H4 (cell line): ENCODE data around the gene GRIA1. TPM values are rescaled to one million over a fixed set of nuclear protein-coding genes. Genes with fewer than 3 reads are reported as not detected.

ENCODE experiments used
- DNase-seq: peaks from one replicate; pipeline ENCODE4 v3.0.0-alpha.2; 2015; ENCODE audit warnings: low spot score
- total RNA-seq: library from RNA; depleted of rRNA; stranded (reverse); fragments of >200 nt; shearing (Covaris generic); gene quantifications from 2 replicates; pipeline ENCODE4 v1.2.3, GENCODE V29; 2014

Gene GRIA1
- total RNA-seq, 1 experiment from 2014 or later = not detected

DNA sequence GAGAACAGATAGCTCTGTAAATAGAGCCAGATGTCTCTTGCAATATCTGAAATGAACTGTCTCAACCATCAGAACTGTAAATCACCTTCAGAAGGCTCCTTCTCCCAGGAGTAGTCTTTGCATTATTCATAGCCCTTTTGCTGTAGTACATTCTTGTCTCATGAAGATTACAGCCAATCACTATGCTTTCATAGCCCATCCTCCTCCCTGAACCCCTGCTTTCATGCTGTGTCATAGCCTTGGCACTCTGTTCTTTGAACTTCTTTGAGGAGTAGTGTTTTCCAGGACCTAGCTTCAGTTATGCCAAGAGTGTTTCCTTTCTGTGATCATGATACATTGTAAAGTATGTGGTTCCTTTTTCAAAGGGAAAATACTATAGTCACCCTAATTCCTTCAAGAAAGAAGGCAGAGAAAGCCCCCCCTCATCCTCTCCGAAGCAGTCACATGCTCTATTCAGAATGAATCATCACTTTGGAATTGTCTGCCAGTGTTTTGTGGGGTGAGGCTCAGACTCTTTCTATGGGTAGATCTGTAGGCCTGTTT is 61.1 kb downstream of the GRIA1 start:
- peak; percentile 45 for DNase-seq

DNA sequence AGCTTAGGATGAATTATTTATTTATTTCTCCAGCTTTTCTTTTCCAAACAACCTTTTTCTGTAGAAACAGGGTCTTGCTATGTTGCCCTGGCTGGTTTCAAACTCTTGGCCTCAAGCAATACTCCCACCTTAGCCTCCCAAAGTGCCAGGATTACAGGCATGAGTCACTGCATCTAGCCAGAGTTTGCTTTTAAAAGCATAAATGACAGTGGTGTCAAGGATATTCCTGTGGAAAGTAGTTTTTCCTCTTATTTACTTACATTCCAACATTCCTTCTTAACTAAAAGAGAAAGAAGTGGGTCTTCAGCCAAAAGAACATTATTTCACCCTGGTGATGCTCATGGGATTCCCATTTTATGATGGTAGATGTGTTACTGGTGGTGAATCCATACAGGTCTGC is 62.4 kb downstream of the GRIA1 start:
- DNase-seq = no peak

DNA sequence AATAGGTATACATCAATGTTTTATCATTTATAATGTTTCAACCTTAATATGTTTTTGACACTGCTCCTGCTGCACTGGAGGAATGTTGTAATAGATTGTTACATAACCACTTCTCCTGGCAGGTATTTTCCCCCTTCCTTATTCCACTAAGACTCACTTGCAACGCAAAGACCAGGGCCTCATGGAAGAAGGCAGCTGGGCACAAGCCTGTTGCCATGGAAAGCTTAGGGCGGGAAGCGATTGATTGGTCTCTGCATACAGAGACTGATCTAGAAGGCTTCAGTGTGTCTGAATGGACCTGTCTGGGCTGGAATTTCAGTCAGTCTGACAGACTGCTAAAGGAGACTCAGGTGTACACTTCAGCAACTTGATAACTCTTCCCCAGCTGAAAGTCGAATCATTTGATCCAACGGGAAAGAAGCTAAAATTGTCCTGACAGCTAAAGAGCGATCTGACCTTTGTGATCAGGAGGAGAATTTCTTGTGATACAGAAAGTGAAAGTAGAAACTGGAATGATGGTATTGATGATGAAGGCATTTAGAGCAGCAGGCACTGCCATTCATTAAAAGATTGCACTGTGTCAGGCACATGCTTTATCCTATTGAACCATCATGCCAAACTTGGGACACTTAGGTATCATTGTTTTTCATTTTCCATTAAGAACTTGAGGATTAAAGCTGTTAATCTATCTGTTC is 65.1 kb downstream of the GRIA1 start:
- DNase-seq = no peak

DNA sequence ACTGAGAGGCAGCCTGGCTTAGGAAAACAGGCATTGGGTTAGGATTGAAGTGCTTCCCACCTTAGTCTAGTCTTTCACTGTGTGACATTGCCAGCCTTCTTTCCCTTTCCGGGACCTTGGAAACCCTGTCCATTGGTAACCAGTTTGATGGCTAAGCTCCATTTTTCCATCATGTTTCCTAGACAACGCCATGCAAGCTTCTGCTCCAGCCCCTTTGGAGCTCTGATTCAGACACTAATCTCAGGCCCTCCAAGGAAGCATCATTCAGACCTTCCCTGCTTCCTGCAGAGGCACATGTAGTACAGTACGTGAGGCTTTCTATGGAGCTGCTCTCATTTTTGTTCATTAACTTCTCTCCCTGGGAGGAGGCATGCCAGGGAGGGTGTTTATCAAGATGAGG is 68.5 kb downstream of the GRIA1 start:
- DNase-seq = no peak

DNA sequence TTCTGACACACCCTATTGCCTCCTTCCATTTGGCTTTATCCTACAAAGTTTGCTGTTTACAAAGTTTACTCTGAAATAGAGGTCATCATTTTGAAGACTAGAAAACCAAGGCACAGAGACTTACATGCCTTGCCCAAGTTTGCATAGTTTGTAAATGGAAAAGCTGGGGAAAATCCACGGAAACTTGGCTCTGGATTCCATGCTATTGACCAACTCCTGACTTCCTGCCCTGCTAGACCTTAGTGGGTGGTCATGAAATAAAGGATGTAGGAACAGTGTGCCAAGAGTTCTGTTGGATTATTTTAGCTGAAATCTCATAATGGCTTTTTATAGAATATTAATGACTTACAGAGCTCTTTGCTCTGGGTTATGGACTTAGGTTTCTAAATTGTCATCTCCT is 69.5 kb downstream of the GRIA1 start:
- no peak for DNase-seq

DNA sequence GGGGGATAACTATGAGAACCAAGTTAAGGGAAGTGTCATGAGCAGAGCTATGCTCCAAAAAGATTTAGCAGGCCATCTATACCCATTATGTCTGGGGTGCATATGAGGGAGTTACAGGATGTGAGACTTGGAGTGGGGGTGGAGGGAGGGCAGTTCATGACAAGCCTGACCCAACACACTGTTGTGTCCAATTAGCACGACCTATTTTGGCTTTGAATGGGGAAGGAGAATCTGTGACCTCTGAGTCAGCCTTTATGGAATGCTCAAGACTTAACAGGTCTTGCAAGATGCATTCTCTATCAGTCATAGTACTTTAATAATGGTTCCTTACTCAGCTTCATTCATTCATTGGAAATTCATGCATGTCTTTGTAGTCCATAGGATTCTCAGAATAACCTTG is 71.7 kb downstream of the GRIA1 start:
- DNase-seq = no peak

DNA sequence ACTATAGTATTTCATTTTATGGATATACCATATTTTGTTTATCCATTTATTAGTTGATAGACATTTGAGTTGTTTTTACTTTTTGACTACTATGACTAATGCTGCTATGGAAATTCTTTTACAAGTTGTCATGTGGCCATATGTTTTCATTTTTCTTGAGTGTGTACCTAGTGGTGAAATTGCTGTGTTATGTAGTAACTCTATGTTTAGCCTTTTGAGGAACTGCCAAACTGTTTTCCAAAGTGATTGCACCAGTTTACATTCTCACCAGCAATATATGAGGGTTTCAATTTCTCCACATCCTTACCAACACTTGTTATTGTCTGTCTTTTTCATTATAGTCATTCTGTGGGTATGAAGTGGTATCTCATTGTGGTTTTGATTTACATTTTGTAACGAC is 75.4 kb downstream of the GRIA1 start:
- no peak for DNase-seq

DNA sequence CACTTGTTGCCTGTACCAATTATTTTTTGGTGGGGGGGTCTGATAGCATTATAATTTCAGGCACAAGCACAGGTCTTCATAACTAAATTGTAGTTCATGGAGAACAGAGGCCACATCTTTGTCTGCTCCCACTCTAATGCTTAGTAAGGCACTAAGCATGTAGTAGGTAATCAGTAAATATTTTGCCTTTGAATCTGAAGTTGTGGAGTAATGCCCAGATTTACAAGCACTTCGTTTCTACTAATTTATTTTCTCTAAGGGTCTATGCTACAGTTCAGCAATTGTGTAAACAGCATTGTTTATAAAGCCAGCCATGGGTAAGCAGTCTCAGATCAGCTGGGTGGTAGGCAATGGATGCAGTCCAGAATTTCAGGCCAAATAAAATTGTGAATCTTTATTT is 78.6 kb downstream of the GRIA1 start:
- no peak for DNase-seq

DNA sequence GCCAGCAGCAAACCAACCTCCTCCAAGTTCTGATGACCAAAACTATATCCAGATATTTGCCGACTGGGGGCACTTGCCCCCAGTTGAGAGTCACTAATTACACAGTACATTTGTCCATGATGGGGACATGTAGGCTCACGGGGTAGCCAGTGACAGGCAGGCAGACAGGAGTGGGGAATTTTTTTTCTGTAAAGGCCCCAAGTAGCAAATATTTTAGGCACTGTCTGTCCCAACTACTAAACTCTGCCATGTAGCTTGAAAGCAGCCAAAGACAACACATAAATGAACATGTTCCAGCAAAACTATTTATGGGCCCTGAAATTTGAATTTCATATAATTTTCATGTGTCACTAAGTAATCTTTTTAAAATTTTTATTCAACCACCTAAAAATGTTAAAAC is 80.7 kb downstream of the GRIA1 start:
- no peak for DNase-seq

DNA sequence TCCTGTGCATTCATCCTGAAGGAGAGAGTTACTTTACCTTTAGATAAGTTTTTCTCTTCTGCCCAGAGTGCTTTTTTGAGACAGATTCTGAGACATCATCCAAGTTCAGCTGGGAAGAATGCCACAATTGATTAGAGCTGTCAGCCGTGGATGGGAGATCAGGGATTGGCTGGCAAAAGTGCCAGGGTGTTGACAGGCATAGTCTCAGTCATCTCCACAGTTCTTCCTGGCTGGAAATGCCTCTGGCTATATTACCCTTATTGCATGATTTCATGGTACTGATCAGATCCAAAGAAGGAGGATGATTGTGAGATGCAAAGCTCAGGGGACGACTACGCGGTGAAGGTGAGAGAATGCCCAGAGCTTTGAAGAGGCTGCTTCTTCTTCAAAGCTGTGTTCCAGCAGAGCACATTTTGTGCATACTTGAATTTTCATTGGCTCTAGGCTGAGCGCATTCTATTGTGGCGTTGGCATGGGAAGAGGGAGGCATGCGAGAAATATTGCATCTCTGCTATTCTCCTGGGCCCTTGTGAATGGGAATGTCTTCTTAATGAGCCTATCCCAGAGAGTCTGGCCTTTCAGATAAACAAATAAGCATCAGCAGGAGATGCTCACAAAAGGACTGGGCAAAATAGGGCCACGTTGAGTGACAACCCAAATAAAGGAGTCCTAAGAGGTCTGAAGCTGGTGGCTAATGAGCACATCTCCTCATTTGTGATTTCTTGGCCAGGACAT is 82.1 kb downstream of the GRIA1 start:
- no peak for DNase-seq

DNA sequence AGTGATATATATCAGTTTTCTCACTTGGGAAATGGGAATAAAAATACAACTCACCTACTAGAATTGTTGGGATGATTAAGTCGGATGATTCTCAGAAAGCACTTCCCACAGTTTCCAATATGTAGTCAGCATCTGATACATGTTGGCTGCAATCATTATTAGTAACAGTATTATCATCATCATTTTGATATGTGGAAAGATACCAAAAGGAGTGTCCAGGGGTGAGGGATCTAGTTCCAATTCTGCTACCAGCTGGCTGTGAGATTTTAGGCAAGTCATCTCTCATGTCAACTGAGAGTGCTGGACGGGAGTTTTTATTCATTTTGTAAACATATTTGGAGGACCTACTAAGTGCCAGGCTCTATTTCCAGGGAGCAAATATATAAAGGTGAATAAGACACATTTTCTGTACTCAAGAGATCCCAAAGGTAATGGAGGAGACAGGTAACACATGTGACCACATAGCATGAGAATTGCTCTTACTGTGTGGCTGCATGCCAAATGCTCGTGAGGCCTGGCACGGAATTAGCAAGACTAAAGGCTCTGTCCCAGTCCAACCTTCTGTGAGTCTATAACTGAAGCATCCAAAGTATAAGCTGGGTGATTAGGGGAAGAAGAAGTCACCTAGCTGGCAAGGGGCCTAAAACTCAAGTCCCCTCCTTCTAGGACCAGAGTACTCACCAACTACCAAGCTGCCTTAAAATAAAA is 83.0 kb downstream of the GRIA1 start:
- no peak for DNase-seq

DNA sequence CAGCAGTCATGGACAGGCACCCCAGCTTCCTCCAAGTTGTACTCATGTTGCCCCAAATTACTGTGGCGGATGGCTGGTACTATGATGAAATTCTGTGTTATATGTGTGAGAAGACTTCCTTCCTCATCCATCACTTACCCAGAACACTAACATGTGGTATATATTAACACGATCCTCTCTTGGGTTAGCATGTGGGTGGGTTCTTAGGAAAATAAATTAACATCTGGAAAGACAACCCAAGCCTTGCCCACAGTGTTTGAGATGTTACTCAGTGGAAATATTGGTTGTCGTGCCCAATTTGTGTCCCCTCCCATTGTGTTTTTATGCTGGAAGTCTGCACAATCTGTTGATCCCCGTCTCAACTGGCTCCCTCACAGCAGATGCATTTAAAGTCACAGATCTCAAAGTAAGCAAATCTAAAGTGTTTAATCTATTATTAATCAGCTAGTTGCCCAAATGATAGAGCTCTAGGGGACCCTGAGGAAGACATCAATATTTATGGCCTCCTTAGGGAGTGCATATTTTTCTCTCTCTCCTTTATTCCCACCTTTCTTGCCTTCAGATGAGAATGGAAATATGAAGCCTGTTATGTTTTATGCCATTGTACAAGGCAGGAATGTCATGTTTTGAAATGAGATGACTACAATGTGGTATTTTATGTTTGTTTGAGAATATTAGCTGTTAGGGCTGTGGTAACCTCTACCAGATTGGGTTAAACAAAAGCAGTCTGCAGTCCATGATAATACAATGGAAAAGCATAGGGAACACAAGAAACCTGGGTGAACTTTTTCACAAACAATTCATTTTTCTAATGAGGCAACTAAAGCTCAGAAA is 93.9 kb downstream of the GRIA1 start:
- DNase-seq = no peak

DNA sequence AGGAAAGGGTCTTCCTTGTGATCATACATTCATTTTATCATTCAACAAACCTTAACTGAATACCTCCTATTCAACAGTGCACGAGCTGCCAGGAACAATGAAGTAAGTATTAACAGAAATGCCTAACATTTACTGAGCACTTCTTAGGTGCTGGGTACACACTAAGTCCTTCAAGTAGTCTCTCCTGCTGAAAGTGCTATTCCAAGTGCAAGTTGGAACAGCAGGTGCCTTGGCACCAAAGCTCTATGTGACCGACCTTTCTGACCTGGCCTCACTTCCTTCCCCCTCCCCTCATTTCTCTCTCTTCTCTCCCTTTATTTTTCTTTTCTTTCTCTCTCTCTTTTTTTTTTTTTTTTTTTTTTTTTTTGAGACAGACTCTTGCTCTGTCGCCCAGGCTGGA is 94.5 kb downstream of the GRIA1 start:
- DNase-seq = no peak

DNA sequence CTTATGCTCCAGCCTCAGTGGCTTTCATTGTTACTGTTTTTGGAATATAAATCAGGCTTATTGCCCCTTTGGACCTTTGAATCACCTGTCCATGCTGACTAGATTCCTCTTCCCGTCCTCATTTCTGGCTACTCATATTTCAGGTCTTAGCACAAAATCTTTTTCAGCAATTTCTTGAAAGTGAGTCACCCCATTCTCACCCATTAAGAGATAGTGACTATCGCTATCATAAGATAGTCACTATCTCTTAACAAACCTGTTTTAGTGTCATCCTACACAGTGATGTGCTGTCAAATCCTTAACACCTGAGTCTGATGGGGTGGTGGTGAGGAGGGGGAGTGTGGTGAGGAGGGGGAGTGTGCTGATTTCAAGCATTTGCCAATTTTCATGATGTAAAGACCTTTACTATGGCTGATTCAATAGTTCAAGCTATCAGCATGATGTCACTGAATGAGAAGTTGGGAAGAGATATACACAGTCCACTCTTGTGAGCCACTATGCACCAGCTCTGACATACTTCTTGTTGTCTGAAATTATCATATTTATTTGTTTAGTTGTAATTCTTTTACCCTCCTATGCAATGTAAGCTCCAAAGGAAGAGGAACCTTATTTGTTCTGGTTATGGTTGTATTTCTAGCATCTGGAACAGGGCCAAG is 95.3 kb downstream of the GRIA1 start:
- no peak for DNase-seq

DNA sequence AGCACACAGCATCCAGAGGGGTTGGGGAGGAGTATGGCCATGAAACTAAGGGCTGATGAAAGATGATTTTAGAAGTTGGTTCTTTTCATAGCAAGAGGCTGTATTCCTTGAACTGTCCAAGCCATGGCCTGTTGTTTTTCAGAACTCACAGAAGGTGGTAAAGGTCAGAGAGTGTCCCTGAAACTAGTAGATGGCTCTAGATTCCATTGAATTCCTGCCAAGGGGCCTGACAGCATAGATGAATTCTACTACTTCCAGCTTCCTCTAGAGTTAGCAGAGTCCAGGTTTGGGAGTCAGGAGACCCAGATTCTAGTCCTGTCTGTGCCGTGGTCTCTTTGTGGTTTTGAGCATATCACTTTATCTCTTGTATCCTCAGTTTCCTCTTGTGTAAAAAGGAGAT is 101.6 kb downstream of the GRIA1 start:
- no peak for DNase-seq

DNA sequence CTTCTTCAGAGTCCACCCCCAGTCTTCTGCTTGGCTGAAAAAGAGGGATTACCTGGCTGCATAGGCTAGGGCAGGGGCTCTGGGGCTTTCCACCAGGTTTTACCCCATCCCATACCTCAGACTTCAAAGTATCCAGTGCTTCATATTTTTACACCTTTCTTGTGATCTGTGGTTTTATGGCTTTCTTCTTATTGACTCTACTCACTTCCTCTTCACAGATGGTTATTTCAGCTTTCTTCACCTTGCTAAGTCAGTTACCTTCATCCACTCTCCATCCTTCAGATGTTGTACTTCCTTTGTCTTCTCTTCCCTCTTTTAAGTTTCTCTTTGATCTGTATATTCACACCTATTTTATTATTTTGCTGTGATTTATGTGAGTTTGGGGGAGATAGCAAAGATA is 104.3 kb downstream of the GRIA1 start:
- no peak for DNase-seq

DNA sequence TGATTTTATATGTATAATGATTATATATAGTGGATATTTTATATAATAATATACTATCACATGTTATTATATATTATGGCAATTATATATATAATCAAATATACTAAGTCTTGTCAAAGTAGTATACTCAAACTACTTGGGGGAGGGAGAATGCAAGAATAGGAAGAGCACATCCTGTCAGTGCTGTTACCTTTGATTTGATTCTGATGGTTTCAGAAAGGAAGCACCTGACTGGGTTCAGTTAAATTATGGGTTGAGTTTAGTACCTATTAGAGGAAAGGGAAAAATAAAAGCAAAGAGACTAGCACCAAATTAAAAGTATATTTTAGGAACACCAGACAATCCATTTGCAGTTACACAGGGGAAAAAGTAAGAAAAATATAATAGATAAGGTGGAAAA is 107.6 kb downstream of the GRIA1 start:
- no peak for DNase-seq

DNA sequence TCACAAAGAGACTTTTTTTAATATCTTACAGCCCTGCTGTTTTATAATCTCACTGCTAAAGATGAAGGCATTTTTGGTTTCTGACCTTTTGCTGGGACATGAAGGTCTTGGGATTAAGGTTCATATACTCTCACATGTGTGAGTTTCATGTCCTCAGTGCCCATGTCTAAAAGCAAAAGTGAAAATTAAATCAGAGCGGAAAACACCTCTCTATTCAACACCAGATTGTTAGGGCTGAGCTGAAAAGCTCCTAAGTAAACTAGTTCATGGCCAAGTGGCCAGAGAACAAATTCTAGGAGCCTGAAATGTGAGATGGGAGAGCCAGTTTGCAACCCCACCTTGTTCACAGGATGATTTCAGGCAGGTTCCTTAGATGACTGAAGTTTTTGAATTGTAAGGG is 110.9 kb downstream of the GRIA1 start:
- no peak for DNase-seq

DNA sequence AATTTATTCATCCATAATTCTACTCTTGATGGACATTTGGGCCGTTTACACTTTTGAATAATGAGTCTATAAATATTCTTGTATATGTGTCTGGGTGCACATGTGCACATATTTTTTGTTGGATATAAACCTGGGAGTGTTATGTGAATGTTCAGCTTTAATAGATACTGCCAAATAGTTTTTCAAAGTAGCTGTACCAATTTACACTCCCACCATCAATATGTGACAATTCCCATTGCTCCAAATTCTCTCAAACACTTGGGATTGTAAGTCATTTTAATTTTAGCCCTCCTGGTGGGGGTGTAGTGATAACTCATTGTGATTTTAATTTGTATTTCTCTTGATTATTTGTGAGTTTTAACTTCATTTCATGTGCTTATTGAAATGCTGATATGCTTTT is 114.9 kb downstream of the GRIA1 start:
- no peak for DNase-seq

DNA sequence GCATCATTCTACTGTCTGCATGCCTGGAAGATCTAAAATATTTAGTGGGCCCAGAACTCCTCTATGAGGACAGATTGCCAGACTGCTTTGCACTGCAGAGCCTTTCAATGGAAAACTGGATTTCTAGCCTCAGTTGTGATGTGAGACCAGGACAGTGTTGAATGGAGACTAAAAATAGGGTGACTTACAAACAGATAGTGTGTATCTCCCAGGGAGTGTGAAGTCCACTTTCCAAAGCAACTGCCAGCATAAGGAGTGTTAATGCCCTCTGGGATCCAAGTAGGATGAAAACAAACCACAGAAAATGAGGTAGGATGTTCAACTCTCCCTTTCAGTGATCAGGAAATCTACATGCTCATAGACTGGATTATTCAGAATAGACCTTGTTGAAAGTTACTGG is 119.5 kb downstream of the GRIA1 start:
- DNase-seq = no peak

DNA sequence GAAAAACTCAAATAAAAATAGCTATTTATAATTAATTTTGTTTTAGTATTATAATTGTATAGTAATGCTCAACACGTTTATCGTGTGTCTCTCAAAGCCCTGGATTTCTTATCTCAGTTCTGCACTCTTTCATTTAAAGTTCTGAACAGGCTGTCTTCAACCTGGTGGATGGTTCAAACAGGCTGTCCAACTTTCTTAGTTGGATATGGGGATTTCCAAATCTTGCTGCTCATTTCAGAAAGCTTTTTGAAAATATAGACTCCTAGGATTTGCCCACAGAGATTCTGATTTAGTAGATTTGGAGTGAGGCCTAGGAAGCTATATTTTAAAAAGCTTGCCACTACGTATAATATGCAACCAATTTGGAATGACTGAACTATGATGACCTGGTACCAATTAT is 120.3 kb downstream of the GRIA1 start:
- no peak for DNase-seq
